ENCODE data around the gene CARS2. TPM values are rescaled to one million over a fixed set of nuclear protein-coding genes. Genes with fewer than 3 reads are reported as not detected.

The CARS2 gene
- total and polyA plus RNA-seq, 2 donors (not counting 3 experiments of a cell fraction or from before 2014, with no cell fraction given) = 42.0 to 51.2 TPM

DNA sequence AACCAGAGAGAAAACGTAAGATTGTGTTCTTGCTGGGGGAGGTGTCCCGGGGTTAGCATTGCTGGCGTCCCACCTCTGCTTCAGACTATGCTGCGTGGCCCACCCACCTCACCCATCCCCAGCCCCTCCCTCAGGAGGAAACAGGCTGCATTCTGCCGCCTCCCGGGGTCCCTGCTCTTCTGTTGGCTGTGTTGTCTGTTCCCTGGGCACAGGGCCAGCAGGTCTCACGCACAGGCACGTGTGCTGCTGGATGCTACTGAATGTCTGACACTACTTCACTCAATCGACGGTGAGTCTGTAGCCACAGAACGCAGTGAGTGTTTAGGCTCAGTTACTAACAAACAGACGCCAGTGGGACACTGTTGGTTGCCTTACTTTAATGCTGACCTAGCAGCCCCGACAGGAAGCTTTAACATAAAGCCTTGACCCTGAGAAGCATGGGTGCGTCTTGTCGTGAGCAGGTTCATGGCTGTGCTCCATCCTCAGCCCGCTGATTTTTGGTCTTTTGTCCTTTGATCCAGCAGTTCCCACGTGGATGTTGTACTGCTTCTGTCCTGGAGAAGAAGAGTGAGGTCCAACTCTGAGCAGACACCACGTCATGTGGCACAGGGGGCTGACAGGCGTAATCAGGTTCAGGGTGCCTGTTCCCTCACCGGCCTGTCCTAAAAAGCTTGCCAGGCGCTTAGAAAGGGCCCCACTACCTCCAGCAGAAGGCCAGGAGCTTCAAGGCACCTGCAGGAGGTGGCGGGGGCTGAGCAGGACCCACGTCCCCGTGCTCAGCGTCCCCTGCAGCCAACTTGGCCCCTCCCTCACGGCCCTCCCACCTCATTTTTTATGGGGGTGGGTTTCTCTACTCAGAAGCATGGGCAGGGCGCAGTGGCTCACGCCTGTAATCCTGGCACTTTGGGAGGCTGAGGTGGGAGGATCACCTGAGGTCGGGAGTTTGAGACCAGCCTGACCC lies 64.6 kb downstream of the CARS2 start:
- Histone ChIP-seq H3K9me1 (replicated peaks; ENCODE audit: control insufficient read depth, extremely low read depth, insufficient read depth, low read length) (no peaks in the 10 kb centered on the region), H3K9me3 (replicated peaks; ENCODE audit: control insufficient read depth, insufficient read depth, low read length) (no peaks in the 10 kb centered on the region), H3K4me1 (ENCODE audit: control insufficient read depth, extremely low read depth, insufficient read depth, low read length) (no peaks in the 10 kb centered on the region), H3K9ac (replicated peaks; ENCODE audit: extremely low read depth, insufficient read depth, low read length) (no peak overlapping the region), H2AFZ (ENCODE audit: low read depth, low read length) (no peak overlapping the region), H3K79me2 (ENCODE audit: control insufficient read depth, insufficient read depth, low read length) (no peaks in the 10 kb centered on the region), H3K27me3 (ENCODE audit: control insufficient read depth in 2 of 2, insufficient read depth in 2 of 2, low read length in 2 of 2) (no peaks in the 10 kb centered on the region), H3K4me3 (replicated peaks in 1 of 3; ENCODE audit: insufficient read depth in 1 of 3, low read depth in 1 of 3, low read length in 3 of 3) (no peak overlapping the region), H3K36me3 (ENCODE audit: control insufficient read depth in 2 of 2, extremely low read depth in 1 of 2, insufficient read depth in 2 of 2, low read length in 2 of 2) (peaks cover 6 to 27% of the 10 kb centered on the region in 2 experiments), H3K4me2 (ENCODE audit: insufficient read depth, low read length) (no peak overlapping the region), H3K27ac (ENCODE audit: insufficient read depth, low read depth, low read length) (no peak overlapping the region), H4K20me1 (replicated peaks; ENCODE audit: control insufficient read depth, extremely low read depth, insufficient read depth, low read length) (no peaks in the 10 kb centered on the region)
- ChIA-PET POLR2A (no interaction called here), CTCF (no interaction called here)
- dilution Hi-C loops (cut with MboI; ENCODE audit: extremely low pct_ligation_motif_present, low sequenced_read_pairs) (no loop called here), intact Hi-C loops (cut with micrococcal nuclease) (no loop called here)
- DNase-seq (ENCODE audit: low read depth, low spot score) (no peak), FAIRE-seq (no peak)
- no TSS peak for BruUV-seq (replicated peaks)
- TF ChIP-seq POLR2A (IDR thresholded peaks at IDR 0.05; ENCODE audit: low read depth, low read length) (no peak), MAX (IDR thresholded peaks at IDR 0.05; ENCODE audit: insufficient read depth, insufficient read length) (no peak), MYC (IDR thresholded peaks at IDR 0.05; ENCODE audit: low read depth, low read length) (no peak), JUN (IDR thresholded peaks at IDR 0.05; ENCODE audit: borderline replicate concordance, insufficient read depth, insufficient read length, low read depth) (no peak), POLR2AphosphoS5 (IDR thresholded peaks at IDR 0.05; ENCODE audit: insufficient read depth, low read depth, low read length) (no peak), FOS (IDR thresholded peaks at IDR 0.05; ENCODE audit: borderline replicate concordance, insufficient read depth, low read length) (no peak), EZH2 (IDR thresholded peaks at IDR 0.05; ENCODE audit: borderline replicate concordance, low read depth, low read length, severe bottlenecking) (no peak), GATA2 (IDR thresholded peaks at IDR 0.05; ENCODE audit: insufficient read depth, insufficient read length, low read depth, low read length) (no peak)
- TF ChIP-seq, protein P1, sequence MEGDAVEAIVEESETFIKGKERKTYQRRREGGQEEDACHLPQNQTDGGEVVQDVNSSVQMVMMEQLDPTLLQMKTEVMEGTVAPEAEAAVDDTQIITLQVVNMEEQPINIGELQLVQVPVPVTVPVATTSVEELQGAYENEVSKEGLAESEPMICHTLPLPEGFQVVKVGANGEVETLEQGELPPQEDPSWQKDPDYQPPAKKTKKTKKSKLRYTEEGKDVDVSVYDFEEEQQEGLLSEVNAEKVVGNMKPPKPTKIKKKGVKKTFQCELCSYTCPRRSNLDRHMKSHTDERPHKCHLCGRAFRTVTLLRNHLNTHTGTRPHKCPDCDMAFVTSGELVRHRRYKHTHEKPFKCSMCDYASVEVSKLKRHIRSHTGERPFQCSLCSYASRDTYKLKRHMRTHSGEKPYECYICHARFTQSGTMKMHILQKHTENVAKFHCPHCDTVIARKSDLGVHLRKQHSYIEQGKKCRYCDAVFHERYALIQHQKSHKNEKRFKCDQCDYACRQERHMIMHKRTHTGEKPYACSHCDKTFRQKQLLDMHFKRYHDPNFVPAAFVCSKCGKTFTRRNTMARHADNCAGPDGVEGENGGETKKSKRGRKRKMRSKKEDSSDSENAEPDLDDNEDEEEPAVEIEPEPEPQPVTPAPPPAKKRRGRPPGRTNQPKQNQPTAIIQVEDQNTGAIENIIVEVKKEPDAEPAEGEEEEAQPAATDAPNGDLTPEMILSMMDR (IDR thresholded peaks at IDR 0.05; ENCODE audit: extremely low read depth in 1 of 2, insufficient read depth in 1 of 2, low read depth in 1 of 2, low read length in 2 of 2) = no peak
